IPS DF 19.7 (cell line): ENCODE measurements around the gene RPRD2.
"Not testable (repeated sequence)": the region's sequence is repeated elsewhere in the genome, so short reads cannot be mapped to it uniquely, and the experiment has no call there.

Experiments used
- DNase-seq: peaks from one replicate; pipeline ENCODE4 v3.0.0-alpha.2; 2013; ENCODE audit warnings: low read depth, low spot score

RPRD2 gene

DNA sequence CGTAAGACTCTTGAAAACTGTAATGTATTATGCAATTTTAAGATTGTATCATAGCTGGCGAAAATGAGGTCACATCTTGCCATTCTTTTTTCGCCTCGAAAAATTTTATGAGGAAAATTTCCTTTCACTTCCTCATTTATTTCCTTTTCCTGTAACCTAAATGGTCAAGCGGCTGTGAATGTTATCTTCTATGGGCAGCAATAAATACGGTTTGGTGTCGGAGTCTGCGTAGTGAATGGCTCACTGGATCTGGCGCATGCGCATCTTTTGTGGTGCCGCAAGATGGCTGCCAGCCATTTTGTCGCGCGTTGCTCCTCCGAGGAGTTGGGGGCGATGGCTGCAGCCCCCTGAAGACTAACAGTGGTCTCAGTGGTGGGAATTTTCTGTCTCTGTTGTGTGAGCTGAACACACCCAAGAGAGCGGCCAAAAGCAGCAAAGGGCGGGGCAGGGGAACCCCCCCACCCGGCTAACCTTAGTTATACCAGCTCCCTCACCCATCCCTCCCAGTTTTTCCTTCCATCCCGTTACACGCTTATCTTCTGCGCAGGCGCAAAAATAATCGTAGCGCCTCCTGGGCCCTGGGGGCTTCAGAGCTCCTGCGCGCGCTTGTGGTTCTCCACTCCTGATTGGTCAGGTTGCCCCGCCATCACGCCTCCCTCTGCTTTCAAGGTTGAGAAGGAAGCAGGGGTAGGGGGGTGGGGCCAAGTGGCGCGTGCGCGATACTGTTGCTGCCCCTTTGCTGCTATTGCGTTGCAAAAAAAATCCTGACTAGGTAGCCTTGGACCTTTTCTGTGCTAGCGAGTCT is at the start of gene RPRD2:
TSS of gene RPRD2 (plus strand) at position 722 of the 805 bp plus-strand sequence. CDS start 568 bp downstream, outside the sequence.
- peak; percentile 98 for DNase-seq

DNA sequence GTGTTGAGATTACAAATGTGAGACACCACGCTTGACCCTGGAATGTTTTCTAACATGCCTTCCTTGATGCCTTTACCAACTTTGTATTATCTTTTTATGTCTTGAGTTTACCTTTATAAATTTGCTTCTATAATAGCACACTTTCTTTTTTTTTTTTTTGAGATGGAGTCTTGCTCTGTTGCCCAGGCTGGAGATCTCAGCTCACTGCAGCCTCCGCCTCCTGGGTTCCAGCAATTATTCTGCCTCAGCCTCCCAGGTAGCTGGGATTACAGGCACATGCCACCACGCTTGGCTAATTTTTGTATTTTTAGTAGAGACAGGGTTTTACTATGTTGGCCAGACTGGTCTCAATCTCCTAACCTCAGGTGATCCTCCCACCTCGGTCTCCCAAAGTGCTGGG is 49.3 kb upstream of the RPRD2 start:
- DNase-seq, result not testable (repeated sequence)

DNA sequence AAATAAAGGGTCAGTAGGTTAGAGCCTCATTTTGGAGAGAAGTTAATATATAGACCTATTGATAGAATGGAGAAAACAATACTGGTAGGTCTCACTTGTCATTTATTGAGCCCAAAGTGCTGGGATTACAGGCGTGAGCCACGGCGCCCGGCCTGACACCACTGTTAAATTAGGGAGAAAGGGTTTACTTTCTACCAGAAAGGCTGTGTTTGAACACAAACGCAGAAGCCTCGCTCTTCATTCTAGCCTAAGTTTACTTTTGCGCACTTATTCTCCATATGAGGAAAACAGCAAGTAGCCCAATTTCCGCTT is 43.3 kb upstream of the RPRD2 start:
- no peak for DNase-seq

DNA sequence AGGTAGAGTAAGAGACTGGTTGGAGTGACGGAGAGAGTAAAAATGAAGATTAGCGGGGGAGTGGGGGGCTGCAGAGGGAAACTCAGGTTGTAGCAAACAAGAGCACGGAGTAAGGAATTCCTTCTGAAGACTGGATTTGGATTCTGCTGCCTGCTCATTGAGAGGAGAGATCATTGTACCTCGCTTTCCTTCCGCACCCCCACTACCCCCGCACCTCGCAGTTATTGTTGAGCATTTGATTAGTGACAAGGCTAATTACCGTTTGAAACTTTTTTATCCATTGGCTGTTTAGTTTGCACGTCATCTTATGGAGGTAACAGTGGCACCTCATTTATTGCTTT is 42.2 kb upstream of the RPRD2 start:
- no peak for DNase-seq

DNA sequence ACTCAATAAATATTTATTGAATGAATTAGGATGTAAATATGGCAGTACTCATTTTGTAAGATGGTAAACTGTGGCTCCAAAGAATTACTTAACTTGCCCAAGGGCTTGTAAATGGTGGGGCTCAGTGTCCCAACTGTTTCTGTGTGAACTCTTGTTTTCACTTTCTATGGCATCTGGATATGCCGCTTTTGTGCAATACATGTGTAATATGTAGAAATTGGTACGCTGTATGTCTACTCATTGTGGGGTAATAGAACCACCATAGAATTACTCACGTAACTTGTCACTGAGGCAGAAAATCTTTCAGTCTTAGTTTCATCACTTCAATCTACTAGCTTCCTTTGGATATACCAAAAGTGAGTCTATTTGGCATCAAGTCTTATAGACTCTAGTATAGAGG is 41.6 kb upstream of the RPRD2 start:
- DNase-seq, result no peak

DNA sequence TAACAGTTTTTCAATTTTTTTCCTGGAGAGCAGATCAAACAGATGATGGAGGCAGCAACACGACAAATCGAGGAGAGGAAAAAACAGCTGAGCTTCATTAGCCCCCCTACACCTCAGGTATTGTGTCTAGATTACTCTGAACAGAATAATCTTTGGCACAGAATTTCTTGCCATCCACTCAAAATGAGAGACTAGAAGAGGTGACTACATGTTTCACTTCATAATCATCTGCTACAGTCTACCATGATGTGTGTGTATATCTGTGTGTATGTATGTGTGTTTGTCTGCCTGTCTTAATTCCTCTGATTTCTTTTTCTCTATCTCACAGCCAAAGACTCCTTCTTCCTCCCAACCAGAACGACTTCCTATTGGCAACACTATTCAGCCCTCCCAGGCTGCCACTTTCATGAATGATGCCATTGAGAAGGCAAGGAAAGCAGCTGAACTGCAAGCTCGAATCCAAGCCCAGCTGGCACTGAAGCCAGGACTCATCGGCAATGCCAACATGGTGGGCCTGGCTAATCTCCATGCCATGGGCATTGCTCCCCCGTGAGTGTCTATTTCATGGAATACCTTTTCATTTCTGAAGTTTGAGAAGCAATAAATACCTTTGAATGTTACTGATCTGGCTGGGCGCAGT is 31.2 kb upstream of the RPRD2 start:
- no peak for DNase-seq

DNA sequence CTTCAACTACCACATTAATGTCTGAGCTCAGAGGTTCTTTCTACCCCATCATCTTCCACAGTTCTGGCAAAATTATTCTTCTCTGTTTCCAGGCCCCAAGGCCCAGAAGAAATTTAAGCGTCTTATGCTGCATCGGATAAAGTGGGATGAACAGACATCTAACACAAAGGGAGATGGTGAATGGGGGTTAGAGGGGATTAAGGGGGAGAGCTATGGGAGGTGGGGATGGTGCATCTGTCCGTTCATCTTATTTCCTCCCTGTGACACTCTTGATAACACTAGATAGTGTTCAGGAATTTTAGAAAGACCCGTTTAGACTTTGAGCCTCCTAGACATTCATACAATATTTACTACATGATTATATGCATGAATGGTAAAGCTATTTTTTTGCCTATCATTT is 17.6 kb upstream of the RPRD2 start:
- DNase-seq, result no peak

DNA sequence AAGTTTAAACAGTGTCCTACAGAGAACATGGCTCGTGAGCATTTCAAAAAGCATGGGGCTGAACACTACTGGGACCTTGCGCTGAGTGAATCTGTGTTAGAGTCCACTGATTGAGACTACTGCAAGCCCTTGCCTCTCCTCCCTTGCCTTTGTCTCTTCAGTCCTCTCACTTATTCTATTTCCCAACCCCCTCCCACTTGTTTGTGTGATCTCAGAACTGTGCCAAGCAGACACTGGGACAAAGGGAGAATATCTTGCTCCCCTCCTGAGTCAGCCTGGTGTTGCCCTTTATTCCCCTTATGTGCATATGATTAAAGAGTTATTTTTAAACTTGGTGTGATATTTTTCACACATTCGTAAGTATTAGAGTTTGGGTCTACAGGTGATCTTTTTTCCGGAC is 11.1 kb upstream of the RPRD2 start:
- DNase-seq, result no peak

DNA sequence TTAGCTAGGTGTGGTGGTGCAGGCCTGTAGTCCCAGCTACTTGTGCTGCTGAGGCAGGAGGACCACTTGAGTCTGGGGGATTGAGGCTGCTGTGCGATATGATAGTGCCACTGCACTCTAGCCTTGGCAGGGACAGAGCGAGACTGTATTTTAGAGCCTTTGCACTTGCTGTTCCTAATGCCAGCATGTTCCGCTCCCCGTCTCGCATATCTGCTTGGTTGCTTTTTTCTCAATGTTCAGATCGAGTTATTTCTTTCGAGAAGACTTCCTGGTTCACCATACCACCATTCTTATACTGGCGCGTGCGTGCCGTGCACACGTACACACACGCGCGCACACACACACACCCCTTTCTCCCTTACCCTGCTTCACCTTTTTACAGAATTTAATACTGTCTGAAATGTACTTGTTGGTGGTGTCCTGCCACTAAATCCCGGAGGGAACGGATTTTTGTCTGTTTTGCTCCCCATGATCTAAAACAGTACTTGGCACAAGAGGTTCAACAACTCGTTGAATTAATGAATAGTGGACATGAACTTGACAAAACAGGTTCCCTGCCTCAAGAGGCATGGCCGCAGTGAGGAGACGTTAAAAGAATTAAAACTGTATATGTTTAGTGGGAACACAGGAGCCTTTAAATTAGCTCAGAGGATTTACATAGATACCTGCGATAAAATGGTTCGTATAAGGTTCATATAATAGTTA is 1.1 kb upstream of the RPRD2 start:
- no peak for DNase-seq

DNA sequence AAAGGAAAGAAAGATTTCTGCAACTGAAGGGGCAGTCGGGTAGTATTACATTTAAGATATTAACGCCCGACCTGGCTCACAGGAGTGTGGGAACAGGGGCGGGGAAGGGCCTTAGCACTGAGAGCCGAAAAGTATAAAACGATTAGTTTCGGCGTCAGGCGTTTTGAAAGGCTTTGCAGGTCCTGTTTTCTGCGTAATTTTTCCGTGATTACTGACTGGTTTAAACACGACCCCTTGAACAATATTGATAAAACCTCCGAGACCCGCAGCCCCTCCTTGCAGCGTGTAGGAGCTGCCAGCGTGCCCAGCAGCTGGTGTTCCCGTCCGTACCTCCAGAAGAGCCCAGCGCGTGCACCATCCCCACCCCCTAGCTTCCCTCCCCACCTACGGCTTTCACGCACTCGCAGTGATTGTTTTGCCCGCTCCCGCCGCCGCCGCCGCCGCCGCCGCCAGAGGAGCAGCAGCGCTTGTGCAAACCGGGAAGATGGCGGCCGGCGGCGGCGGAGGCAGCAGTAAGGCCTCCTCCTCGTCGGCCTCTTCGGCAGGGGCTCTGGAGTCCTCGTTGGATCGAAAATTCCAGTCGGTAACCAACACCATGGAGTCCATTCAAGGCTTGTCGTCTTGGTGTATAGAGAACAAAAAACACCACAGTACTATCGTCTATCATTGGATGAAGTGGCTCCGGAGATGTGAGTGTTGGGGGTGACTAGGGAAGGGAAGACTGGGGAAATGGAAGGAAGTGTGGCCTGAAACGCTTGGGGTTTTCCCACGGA is 470 bp downstream of the RPRD2 start:
- DNase-seq, result no peak

DNA sequence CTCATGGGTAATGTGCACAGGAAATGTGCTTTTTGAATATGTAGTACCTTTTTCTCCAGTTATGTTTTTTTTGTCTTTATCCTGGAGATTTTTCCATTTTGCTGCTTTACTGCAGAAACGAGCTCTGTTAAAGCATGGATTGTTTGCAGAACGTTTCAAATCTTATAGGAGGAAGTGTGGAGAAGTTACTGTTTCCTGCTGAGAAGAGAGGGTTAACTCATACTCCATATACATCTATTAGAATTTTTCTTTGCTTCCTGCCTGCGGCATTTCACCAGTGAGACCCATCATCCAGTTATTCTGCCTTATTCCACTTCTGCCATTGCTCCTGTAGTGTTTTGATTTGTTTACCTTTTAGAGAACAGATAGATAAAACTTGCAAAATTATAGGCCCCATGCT is 2.0 kb downstream of the RPRD2 start:
- DNase-seq, result no peak

DNA sequence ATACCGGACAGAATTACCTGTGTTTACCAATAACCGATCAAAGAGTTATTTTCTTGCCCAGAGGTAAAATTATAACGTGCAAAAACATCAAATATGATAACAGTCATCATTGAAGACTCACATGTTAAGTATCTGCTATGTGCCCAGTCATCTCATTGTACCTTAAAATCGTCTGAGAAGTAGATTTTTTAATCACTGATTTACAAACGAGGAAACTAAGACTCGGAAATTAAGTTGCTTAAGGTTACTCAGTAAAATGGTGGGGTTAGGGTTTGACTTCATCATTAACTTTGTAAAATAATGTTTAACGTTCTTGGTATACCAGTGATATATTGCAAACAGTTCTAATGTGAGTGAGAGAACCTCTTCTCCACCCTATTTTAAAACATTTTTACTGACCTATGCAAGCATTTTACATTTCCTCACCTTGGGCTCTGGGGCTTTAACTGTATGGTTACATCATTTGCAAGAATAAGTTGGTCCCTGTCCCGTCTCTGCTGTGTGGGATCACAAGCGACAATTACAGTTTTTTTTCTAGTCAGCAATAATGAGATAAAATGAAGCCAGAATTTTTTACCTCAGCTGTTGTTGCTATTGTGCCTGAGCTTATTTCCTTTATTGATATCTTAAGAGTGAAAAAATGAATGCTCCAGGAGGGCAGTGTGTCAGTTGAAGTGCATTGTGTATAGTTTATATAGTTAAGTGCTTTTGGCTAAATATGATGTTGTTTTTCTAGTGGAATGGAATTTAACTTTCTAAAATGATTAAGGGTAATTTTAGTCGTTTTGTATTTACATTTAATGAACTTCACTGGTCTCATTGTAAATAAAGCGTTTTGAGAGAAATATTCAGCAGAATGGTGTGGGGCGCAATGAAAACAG is 2.7 kb downstream of the RPRD2 start:
- DNase-seq, result no peak

DNA sequence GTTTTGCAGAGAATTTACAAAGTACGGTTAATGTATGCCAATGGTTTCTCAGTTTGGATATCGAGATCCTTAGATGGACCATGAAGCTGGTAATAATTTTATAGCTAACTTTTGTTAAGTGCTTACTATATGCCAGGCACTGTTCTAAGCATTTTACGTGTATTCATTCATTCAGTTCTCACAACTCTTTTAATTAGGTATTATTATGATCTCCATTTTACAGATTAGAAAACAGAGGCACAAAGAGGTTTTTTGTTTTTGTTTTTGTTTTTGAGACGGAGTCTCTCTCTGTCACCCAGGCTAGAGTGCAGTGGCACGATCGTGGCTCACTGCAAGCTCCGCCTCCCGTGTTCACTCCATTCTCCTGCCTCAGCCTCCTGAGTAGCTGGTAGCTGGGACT is 7.2 kb downstream of the RPRD2 start:
- no peak for DNase-seq

DNA sequence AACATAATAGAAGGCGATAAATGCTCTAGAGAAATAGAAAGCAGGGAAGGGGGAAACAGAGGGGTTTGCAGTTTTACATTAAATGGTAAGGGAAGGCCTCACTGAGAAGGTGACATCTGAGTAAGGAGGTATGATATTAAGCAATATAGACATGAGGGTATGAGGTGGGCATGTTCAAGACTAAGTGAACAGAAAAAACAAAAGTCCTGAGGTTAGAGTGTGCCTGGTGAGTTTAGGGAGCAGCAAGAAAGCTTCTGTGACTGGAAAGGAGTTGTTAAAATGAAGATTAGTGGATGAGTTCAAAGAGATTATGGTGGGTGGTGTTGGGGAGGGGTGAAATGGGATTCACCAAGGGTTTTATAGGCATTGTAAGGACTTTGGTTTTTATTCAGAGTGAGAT is 8.6 kb downstream of the RPRD2 start:
- DNase-seq, result no peak

DNA sequence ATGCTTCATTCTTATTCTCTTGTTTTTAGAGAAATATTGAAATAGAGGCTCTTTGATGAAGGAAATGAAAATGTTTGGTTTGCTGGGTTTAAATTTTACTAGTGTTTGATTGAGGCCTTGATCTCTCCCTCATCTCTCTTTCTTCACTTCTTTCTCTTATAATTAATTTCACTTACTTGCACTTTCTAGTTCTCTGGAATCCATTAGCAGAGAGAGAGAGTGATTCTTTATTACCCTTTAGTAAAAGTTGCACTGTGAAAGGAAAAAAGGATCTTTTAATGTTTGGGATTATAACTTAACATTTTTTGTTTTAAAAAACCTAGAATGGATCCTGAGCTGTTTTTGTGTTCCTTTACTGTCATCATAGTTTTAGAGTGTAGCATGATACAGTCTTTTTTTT is 12.2 kb downstream of the RPRD2 start:
- no peak for DNase-seq

DNA sequence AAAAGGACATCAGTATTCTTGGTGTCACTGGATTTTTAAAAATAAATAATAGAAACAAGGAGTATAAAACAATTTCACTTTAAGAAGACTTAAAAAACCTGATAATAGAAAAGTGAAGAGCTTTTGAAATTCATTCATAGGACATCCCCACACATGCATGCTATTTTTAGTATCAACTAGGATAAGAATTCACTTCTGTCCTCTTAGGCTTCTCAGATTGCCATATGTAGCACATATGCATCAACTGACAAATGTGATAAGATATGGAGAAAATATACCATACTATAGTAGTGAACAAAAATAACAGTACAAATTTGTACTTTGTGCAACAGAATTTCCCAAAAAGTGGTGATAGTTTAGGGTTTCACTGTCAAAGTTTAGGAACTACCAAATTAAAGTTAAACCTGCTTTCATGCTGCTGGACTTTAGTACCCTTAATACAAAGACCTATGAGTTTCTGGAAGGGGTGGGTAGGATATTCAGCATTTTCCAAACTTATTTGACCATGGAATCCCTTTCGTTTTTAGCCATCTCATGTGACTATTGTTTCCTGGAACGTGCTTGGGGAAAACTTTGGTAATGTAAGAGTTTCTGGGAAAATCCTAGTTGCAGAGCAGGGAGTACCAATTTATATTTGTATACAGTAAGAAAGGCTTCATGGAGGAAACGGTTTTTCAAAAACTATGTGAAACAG is 19.8 kb downstream of the RPRD2 start:
- no peak for DNase-seq

DNA sequence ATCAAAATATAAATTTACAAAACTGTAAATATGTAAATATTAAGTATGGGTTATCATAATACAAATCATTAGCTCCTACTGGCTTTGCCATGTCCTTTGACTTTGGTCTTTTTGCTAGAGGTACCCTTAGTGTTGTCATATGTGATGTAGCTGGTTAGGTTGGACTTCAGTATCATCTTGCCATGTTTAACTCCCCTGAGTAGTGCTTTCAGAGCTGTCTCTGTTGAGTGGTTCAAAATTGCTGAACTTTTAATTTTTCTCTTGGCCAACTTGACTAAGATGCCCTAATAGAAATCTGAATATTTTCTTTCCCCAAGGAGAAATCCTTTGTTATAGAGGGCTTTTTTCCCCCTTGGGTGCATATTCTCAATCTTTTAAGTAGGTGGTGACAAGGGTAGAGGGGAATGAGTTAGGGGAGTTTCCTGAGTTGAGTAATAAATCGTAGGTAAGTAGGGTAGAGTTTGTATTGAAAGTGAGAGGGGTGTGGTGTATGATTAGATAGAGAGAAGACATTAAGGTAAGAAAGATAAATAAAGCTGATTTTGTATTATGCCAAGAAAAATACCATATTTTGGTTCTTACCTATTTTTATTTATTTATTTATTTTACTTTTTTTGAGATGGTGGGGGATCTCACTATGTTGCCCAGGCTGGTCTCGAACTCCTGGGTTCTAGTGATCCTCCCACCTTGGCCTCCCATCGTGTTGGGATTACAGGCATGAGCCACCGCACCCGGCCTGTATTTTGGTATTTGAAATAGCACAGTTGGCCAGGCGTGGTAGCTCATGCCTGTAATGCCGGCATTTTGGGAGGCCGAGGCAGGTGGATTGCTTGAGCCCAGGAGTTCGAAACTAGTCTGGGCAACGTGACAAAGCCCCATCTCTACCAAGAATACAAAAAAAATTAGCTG is 21.8 kb downstream of the RPRD2 start:
- no peak for DNase-seq

DNA sequence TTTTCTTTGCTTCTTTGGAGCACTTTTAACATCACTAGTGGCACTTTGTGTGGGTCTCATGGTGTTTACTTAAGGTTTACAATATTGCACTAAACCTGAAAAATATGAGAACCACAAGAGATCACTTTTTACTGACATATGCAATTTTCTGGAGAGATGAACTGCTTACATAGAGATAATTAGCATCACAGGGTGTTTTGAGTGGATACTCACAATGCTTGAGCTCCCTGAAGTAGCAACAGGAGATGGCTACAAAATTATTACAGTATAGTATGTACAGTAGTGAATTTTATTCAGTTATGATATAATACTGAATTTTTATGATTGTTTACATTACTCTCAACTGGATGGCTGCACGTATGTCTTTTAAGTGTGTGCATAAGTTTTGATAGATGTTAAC is 22.6 kb downstream of the RPRD2 start:
- DNase-seq, result no peak

DNA sequence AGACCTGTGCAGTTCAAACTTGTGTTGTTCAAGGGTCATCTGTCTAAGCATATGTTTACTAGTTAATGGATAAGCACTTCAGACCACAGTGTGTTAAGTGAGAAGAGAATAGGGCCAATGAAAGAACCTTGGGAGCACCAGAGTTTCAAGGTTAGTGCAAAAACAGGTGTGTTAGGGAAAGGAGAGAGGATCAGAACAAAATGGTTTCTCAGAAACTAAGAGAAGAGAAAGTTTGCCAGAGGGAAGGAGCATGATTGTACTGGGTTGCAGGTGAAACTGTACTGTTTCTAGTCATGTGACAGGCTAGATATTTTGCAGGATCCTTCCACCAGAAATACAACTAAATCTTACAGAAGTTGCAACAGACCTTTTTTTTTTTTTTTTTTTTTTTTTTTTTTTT is 23.3 kb downstream of the RPRD2 start:
- no peak for DNase-seq

DNA sequence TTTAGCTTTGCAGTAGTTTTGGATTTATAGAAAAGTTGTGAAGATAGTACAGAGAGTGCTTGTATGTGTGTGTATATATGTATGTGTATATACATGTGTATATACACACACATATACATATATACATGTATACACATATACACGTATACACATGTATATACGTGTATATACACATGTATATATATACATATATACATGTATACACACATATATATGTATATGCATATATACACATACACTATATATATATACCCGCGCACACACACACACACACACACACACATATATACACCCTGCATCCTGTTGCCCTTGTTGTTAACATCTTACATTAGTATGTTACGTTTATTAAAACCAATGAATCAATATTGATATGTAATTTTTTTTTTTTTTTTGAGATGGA is 24.3 kb downstream of the RPRD2 start:
- no peak for DNase-seq
